ENCODE data around the gene FAAP24. TPM values are rescaled to one million over a fixed set of nuclear protein-coding genes. Genes with fewer than 3 reads are reported as not detected.

FAAP24 gene, protein sequence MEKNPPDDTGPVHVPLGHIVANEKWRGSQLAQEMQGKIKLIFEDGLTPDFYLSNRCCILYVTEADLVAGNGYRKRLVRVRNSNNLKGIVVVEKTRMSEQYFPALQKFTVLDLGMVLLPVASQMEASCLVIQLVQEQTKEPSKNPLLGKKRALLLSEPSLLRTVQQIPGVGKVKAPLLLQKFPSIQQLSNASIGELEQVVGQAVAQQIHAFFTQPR
- total RNA-seq = 1.3 and 2.3 TPM in 2 replicates

DNA sequence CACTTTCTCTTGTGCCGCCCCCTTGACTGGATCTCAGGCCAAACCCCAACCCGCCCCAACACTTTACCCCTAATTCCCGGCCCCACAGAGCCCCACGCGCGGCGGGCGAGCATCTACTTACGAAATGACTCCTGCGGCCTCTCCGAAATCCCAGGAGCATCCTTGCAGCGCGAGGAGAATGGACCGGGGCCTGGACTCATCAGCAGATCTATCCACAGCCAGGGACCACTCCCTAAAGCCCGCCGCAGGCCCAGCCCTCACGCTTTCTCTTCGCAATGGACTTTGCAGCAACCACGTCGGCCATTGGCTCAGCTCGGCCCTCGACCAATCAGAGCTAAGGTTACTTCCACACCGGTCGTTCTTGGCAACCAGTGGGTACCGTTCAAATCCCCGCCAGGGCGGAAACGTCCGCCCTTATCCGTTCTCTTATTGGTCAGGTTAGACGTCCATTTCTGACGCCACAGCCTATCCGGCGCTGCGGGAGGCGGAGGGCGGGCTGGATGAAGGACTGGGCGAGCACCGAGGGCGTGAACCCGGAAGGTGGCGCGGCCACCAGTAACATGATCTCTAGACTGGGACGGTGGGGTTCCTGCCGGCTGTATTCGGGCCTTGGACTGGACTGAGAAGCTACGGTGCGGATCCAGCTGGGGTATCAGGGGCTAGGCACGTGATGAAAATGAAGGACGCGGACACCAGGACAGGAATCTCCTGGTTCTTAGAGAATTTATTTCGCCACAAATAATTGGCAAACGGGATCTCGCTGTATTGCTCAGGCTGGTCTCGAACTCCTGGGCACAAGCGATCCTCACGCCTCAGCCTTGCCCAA is at the start of gene FAAP24, which contains the start of gene CEP89:
TSS of gene FAAP24 (plus strand) at position 528 of the 826 bp plus-strand sequence. CDS start 955 bp downstream, outside the sequence.
TSS of gene CEP89 (minus strand) at position 244 of the 826 bp plus-strand sequence. CDS start at position 160, 84 bp downstream.

Other genes starting within 250 kb of the FAAP24 start
- gene SLC7A9, start 102.5 kb upstream of the FAAP24 start, total RNA-seq = 1.3 TPM in 1 of 2 replicates, not detected in the other
- gene CEP89, start 284 bp upstream of the FAAP24 start, total RNA-seq = 10.4 and 21.1 TPM in 2 replicates
- gene RHPN2, start 92.6 kb downstream of the FAAP24 start, total RNA-seq = 9.7 and 11.2 TPM in 2 replicates
- gene GPATCH1, start 108.9 kb downstream of the FAAP24 start, total RNA-seq = 2.3 and 3.6 TPM in 2 replicates
- not detected in 2 replicates for gene WDR88, start 159.9 kb downstream of the FAAP24 start, total RNA-seq
- 26.0 and 31.9 TPM in 2 replicates for gene LRP3, start 222.1 kb downstream of the FAAP24 start, total RNA-seq

Data from cardiac atrium fibroblast (primary cell).